Endothelial cell (in vitro differentiated cells): ENCODE measurements around the gene LANCL2. TPM values are rescaled to one million over a fixed set of nuclear protein-coding genes. Genes with fewer than 3 reads are reported as not detected.
A peak's percentile ranks its signal among the peaks of the same experiment; 100 is the strongest.

Source experiments
- DNase-seq: peaks from one replicate; pipeline ENCODE4 v3.0.0; 2021; ENCODE audit warnings: low spot score
- H3K27ac Mint-ChIP-seq: one replicate; pipeline ENCODE4 v1.8.0; 2021; ENCODE audit warnings: mixed read lengths, inconsistent platforms; ENCODE audit not compliant: unreplicated experiment
- H3K27me3 Mint-ChIP-seq: one replicate; pipeline ENCODE4 v1.8.0; 2021; ENCODE audit warnings: mild to moderate bottlenecking, moderate library complexity, mixed read lengths, inconsistent platforms; ENCODE audit not compliant: unreplicated experiment
- H3K36me3 Mint-ChIP-seq: one replicate; pipeline ENCODE4 v1.8.0; 2021; ENCODE audit warnings: mild to moderate bottlenecking, low read depth, mixed read lengths, inconsistent platforms; ENCODE audit not compliant: unreplicated experiment
- H3K4me1 Mint-ChIP-seq: one replicate; pipeline ENCODE4 v1.8.0; 2021; ENCODE audit warnings: mild to moderate bottlenecking, mixed read lengths, inconsistent platforms; ENCODE audit not compliant: unreplicated experiment
- H3K4me3 Mint-ChIP-seq: one replicate; pipeline ENCODE4 v1.8.0; 2021; ENCODE audit warnings: mild to moderate bottlenecking, mixed read lengths, inconsistent platforms; ENCODE audit not compliant: unreplicated experiment
- H3K9me3 Mint-ChIP-seq: one replicate; pipeline ENCODE4 v1.8.0; 2021; ENCODE audit warnings: mixed read lengths, inconsistent platforms; ENCODE audit not compliant: unreplicated experiment
- CTCF ChIP-seq: fragments of 200-600 bp; sonication (generic); IDR thresholded peaks from one replicate; pipeline ENCODE4 v1.5.0; 2021; ENCODE audit warnings: antibody characterized with exemption; ENCODE audit not compliant: unreplicated experiment
- total RNA-seq: library from RNA; stranded (reverse); fragmentation: NEBNext Ultra II Directional; extraction: Animal tissue kit (Norgen Biotek cat#: 25700); gene quantifications from one replicate; pipeline ENCODE4 v1.2.1, GENCODE V29; 2021; ENCODE audit not compliant: unreplicated experiment

LANCL2 gene
- total RNA-seq, 1 donor from 2014 or later: 14.8 TPM

GRCh38 chr7:55473932-55474331, 108.8 kb downstream of the LANCL2 start:
- TF ChIP-seq CTCF: no peak
- Mint-ChIP-seq H3K4me3 (no peak overlapping the region), H3K4me1 (peaks cover 6% of the 10 kb centered on the region), H3K27me3 (peaks cover 4% of the 10 kb centered on the region), H3K9me3 (no peaks in the 10 kb centered on the region), H3K27ac (no peak overlapping the region), H3K36me3 (peaks cover 18% of the 10 kb centered on the region)
- no peak for DNase-seq

- Mint-ChIP-seq H3K9me3 (no peaks in the 10 kb centered on the region), H3K36me3 (peaks cover 18% of the 10 kb centered on the region), H3K4me1 (peaks cover 5% of the 10 kb centered on the region), H3K4me3 (peak overlapping the region; percentile 3), H3K27me3 (peaks cover 4% of the 10 kb centered on the region), H3K27ac (peak overlapping the region; percentile 13)
- no peak for DNase-seq
- no peak for TF ChIP-seq CTCF
Measured at GRCh38 chr7:55474944-55475854, 110.1 kb downstream of the LANCL2 start.

GRCh38 chr7:55475855-55476803, 111.0 kb downstream of the LANCL2 start:
- no peak for TF ChIP-seq CTCF
- no peak for DNase-seq
- H3K36me3 Mint-ChIP-seq: peaks cover 14% of the 10 kb centered on the region
- H3K27ac Mint-ChIP-seq: no peak overlapping the region
- no peak overlapping the region for H3K4me3 Mint-ChIP-seq
- H3K9me3 Mint-ChIP-seq: no peaks in the 10 kb centered on the region
- peaks cover 2% of the 10 kb centered on the region for H3K27me3 Mint-ChIP-seq
- H3K4me1 Mint-ChIP-seq: no peaks in the 10 kb centered on the region

- peaks cover 14% of the 10 kb centered on the region for H3K36me3 Mint-ChIP-seq
- H3K27me3 Mint-ChIP-seq: peaks cover 2% of the 10 kb centered on the region
- no peak overlapping the region for H3K4me3 Mint-ChIP-seq
- H3K27ac Mint-ChIP-seq: no peak overlapping the region
- no peaks in the 10 kb centered on the region for H3K4me1 Mint-ChIP-seq
- no peak for TF ChIP-seq CTCF
- H3K9me3 Mint-ChIP-seq: no peaks in the 10 kb centered on the region
- no peak for DNase-seq
Measured at GRCh38 chr7:55476852-55477780, 112.0 kb downstream of the LANCL2 start.
